HG02610 (cell line): ENCODE results near the gene SIRT7.
"Not testable (repeated sequence)": the region's sequence is repeated elsewhere in the genome, so short reads cannot be mapped to it uniquely, and the experiment has no call there.

ENCODE experiments used
- ATAC-seq: cut with Tn5 transposase; IDR thresholded peaks from one replicate; pipeline ENCODE4 v1.9.1; 2021; ENCODE audit warnings: mild to moderate bottlenecking, moderate library complexity; ENCODE audit not compliant: unreplicated experiment

Gene SIRT7

GRCh38 chr17:81954131-81955057 is 36.4 kb upstream of the SIRT7 start:
- no peak for ATAC-seq

GRCh38 chr17:81953443-81953842 is 35.5 kb upstream of the SIRT7 start:
- ATAC-seq, result not testable (repeated sequence)

- ATAC-seq, result no peak
Measured at GRCh38 chr17:81952792-81953228, 34.8 kb upstream of the SIRT7 start.

GRCh38 chr17:81951785-81952684 is 34.1 kb upstream of the SIRT7 start:
- ATAC-seq, result no peak

GRCh38 chr17:81950501-81950900 is 32.5 kb upstream of the SIRT7 start:
- no peak for ATAC-seq

- no peak for ATAC-seq
Measured at GRCh38 chr17:81948635-81949378, 30.8 kb upstream of the SIRT7 start.

- no peak for ATAC-seq
Measured at GRCh38 chr17:81947189-81947588, 29.2 kb upstream of the SIRT7 start, which contains the start of gene MYADML2. Gene MYADML2, minus strand, starts transcription at chr17:81947233. Its CDS starts 5,492 bp downstream, at chr17:81941741.

GRCh38 chr17:81944858-81945257 is 26.9 kb upstream of the SIRT7 start:
- no peak for ATAC-seq

- ATAC-seq, result no peak
Measured at GRCh38 chr17:81942167-81942553, 24.2 kb upstream of the SIRT7 start.

- ATAC-seq, result no peak
Measured at GRCh38 chr17:81941484-81942166, 23.6 kb upstream of the SIRT7 start.

GRCh38 chr17:81940538-81941483 is 22.8 kb upstream of the SIRT7 start:
- ATAC-seq, result no peak

GRCh38 chr17:81939881-81940385 is 22.0 kb upstream of the SIRT7 start:
- no peak for ATAC-seq

- no peak for ATAC-seq
Measured at GRCh38 chr17:81939218-81939617, 21.2 kb upstream of the SIRT7 start.

- ATAC-seq, result no peak
Measured at GRCh38 chr17:81935709-81936084, 17.7 kb upstream of the SIRT7 start.

- ATAC-seq, result no peak
Measured at GRCh38 chr17:81934850-81935708, 17.1 kb upstream of the SIRT7 start.

GRCh38 chr17:81934098-81934757 is 16.3 kb upstream of the SIRT7 start:
- ATAC-seq, result no peak

GRCh38 chr17:81933178-81933699 is 15.3 kb upstream of the SIRT7 start:
- ATAC-seq, result no peak
